GM19324 (cell line): ENCODE data around the gene IL32.

Experiments used
- ATAC-seq: cut with Tn5 transposase; IDR thresholded peaks from one replicate; pipeline ENCODE4 v1.9.1; 2021; ENCODE audit warnings: mild to moderate bottlenecking, moderate library complexity; ENCODE audit not compliant: unreplicated experiment, low FRiP score

The IL32 gene, protein sequence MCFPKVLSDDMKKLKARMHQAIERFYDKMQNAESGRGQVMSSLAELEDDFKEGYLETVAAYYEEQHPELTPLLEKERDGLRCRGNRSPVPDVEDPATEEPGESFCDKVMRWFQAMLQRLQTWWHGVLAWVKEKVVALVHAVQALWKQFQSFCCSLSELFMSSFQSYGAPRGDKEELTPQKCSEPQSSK

DNA sequence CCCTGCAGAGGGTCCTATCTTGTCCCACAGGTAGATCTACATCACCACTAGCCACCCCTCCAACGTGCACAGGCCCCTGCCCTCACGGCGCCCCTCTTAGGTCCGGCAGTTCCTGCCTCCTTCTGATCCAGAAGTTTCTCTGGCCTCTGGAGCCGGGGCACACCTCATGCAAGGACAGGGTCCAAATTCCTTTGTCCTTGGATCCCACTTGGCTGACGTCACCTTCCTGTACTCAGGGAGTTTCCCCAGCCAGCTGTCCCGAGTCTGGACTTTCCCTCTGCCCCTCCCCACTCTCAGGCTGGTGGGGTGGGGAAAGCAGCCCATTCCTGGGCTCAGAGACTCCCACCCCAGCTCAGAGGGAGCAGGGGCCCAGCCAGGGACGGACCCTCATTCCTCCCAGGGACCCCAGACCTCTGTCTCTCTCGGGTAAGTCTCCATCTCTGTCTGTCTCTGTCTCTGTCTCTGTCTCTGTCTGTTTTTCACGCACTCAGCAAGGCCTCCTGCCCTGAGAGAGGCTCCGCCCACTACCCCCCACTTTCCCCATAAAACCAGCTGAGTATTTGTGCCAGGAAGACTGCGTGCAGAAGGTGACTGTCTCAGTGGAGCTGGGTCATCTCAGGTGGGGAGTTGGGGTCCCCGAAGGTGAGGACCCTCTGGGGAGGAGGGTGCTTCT, at the start of gene IL32:
IL32 (plus strand) TSS at position 572 of the 673 bp plus-strand sequence. CDS start 172 bp downstream, outside the sequence.
- no peak for ATAC-seq

DNA sequence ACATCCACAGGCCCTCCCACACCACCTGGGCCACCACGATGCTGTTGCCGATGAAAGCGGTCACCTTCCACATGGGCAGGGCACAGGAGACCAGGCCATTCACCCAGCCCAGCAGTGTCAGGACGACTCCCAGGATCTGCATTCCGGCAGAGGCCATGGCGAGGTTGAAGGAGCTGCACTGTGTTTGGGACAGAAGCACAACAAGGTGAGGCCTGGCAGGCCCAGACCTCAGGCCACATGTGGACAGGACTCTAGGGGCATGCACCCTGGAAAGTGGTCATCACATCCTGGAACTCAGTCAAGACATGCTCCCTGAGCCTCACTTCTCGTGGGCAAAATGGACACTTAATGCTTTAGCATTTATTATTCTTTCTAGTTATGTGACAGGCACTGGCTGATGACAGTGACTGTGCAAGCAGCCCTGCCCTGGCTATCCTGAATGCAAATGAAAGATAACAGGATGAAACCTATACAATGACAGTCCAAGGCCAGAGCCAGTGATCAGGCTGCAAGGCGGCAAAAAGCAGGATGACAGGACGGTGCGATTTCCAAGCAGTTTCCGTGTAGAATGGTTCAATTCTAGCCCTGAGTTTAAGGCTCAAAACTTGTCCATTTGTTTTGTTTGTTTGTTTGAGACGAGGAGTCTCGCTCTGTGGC, 49.4 kb upstream of the IL32 start:
- ATAC-seq: no peak

DNA sequence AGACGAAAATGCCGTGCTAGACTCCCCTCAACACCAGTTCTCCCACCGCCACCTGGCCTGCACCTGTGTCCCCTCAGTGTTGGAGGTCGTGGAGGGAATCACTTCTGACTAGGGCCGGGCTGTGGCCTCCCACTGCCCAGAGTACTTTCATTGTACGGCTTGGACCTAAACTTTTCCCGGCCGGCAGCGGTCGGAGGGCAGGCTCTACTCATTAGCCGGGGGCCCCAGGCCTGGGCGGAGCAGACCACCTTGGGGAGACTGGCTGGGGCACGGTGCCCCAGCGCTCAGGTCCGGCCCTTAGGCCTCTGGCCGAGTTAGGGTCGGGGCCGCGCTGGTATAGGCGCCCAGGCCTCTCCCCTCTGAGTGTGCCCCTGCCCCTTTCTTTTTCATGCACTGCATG, 48.1 kb upstream of the IL32 start:
- ATAC-seq: no peak

DNA sequence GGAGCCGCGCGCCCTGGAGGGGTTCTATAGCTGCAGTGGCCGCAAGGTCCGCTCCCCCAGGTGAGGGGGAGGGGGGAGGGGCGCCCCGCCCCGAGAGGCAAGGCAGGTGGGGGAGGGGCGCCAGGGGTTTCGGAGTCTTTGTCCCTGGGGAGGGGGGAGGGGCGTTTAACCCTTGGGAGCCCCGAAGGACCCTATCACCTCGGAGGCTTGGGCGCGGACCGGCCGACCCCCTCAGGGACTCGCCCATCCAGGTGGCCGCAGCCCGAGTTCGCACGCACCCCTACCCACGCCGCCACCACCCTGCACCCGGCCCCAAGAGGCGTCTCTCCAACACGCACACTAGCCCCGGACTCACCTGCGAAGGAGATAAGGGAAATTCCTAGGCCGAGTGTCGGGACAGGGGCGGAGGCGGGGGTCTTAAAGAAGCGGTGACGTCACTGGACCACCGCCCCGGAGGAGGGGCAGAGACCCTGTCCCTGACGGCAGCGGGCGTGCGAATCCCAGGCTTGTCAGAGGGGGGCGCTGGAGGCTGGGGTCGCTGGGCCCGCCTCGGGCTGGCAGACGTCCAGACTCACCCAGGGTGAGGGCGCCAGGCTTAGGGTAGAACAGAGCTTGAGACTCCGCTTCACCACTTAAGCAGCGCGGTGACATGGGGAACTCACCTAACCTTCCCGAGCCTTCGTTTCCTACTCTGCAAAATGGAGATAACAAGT, 47.5 kb upstream of the IL32 start, which contains the start of gene CLDN6:
CLDN6 (minus strand) TSS at position 390 of the 713 bp plus-strand sequence. CDS start 2,162 bp downstream, outside the sequence.
- no peak for ATAC-seq

DNA sequence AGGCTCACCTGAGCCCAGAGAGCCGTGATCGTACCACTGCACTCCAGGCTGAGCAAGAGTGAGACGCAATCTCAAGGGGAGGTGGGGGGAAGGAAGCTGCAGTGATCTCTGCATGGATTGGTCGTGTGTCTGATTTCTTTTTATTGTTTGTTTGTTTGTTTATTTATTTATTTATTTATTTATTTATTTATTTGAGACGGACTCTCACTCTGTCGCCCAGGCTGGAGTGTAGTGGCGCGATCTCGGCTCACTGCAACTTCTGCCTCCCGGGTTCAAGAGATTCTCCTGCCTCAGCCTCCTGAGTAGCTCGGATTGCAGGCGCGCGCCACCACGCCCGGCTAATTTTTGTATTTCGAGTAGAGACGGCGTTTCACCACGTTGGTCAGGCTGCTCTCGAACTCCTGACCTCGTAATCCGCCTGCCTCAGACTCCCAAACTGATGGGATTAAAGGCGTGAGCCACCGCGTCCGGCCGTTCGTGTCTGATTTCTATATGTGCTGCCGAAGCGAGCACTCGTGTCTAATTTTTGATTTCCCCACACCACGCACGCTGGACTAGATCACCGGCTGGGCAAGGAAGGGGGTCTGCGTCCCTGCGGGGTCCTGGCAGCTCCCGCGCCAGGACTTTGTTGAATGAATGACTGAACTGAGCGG, 45.7 kb upstream of the IL32 start:
- ATAC-seq: no peak

DNA sequence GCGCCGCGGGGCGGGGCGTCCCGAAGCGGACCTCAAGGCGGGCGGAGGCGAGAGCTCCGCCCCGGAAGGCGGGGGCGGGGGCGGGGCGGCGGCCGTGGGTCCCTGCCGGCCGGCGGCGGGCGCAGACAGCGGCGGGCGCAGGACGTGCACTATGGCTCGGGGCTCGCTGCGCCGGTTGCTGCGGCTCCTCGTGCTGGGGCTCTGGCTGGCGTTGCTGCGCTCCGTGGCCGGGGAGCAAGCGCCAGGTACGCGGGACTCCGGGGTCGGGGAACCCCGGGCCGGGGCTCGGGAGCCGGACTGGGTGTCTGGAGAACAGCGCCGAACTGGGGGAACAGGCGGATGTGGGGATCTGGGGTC, 45.2 kb upstream of the IL32 start, which contains the start of gene TNFRSF12A:
TNFRSF12A (plus strand) TSS at position 122 of the 357 bp plus-strand sequence; CDS start at position 152, 30 bp downstream.
- ATAC-seq: peak; percentile 34

DNA sequence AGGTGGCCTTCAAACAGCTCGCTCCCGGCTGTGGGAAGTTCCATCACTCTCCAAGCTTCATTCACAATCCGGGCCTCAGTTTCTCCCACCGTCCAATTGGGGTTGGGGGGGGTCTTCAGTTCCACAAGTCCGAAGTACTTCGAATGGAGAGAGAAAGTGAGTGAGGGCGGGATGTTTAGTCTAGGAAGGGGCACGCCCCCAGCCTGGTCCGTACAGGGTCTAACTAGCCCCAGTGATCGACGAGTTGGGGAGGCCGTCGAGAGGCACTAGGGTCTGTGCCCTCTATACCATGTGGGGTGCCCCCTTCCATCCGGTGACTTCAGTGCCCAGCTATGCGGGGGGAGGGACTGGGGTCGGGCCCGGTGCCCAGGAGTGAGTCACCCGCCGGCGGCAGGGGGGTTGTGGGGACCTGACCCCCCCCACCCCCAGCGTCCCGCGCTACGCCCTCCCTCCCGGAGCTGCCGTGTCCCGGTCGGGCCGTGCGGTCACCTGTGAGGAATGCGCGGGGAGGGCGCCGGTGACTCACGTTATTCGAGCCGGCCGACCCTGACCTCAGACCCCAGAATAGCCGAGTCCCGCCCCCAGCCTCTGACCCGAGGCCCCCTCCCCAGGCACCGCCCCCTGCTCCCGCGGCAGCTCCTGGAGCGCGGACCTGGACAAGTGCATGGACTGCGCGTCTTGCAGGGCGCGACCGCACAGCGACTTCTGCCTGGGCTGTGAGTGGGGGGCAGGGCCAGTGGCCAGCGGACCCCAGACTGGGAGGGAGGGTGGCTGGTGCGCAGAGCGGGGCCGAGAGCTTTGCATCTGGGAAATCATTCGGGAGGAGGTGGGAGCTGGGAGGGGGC, 44.6 kb upstream of the IL32 start:
- no peak for ATAC-seq

DNA sequence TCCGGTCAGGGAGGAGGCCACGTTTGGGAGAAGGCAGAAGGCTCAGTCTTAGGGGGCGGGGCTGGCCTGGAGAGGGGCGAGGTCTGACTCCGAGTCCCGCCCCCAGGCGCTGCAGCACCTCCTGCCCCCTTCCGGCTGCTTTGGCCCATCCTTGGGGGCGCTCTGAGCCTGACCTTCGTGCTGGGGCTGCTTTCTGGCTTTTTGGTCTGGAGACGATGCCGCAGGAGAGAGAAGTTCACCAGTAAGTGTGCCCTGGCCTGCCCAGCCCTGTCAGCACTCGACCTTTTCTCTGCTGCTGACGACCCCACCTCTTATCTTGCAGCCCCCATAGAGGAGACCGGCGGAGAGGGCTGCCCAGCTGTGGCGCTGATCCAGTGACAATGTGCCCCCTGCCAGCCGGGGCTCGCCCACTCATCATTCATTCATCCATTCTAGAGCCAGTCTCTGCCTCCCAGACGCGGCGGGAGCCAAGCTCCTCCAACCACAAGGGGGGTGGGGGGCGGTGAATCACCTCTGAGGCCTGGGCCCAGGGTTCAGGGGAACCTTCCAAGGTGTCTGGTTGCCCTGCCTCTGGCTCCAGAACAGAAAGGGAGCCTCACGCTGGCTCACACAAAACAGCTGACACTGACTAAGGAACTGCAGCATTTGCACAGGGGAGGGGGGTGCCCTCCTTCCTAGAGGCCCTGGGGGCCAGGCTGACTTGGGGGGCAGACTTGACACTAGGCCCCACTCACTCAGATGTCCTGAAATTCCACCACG, 43.8 kb upstream of the IL32 start:
- ATAC-seq: no peak

DNA sequence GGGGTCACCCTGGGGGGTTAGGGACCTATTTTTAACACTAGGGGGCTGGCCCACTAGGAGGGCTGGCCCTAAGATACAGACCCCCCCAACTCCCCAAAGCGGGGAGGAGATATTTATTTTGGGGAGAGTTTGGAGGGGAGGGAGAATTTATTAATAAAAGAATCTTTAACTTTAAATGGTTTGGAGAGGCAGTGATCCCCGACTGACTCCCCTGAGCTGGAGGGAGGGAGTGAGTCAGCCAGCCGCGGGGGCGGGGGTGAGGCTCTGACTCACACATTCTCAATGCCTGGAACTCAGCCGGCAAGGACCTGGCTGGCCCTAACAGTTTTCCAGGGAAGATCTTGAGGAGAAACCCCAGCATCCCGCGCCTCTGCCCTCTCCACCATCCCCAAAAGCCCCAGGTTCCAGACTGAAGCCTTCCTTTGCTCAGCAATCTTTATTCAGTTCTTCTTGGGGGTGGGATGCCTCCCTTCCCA, 43.2 kb upstream of the IL32 start:
- ATAC-seq: no peak

DNA sequence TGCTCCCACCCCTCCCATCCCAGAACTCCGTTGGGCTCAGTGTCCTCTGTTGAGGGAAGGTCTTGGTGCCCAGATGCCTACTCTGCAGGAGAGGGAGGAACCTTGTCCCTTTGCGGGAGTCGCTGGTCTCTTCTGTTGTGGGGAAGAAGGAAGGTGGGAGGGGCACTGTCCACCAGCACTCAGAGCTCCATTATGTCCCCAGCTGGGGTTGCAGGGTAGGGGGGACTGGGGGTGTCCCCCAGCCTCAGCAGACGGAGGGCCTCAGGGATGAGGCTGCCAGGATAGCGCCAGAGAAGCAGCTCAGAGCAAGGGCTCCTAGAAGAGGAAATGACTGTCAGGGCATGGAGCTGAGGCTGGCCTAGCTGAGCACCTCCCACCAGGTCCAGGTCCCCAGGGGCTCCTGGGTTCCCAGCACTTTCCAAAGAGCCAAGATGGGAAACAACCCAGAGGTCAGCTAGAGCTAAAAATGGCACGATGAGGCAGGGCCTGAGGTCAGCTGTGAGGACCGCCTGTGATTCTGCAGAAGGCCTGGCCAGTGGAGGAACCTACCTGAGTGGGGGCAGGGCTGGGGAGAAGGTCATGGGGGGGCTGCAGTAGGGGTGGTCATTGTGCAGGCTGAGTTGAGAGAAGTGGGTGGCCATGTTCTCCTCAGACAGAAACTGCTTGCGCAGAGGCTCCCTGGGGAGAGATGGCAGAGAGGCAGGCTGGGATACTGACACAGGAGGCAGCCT, 42.6 kb upstream of the IL32 start:
- no peak for ATAC-seq

DNA sequence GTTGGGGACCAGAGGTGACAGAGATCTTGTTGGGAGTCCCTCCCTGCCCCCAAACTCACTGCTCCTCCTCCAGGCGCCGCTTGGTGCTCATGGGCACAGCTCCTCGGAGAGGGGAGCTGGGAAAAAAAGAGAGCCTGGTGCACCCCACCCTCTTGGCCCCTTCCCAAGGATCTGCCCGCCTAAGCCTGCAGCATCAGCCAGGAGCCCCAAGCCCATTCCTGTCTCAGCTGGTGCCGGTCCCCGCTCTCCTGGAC, 42.1 kb upstream of the IL32 start:
- ATAC-seq: no peak

DNA sequence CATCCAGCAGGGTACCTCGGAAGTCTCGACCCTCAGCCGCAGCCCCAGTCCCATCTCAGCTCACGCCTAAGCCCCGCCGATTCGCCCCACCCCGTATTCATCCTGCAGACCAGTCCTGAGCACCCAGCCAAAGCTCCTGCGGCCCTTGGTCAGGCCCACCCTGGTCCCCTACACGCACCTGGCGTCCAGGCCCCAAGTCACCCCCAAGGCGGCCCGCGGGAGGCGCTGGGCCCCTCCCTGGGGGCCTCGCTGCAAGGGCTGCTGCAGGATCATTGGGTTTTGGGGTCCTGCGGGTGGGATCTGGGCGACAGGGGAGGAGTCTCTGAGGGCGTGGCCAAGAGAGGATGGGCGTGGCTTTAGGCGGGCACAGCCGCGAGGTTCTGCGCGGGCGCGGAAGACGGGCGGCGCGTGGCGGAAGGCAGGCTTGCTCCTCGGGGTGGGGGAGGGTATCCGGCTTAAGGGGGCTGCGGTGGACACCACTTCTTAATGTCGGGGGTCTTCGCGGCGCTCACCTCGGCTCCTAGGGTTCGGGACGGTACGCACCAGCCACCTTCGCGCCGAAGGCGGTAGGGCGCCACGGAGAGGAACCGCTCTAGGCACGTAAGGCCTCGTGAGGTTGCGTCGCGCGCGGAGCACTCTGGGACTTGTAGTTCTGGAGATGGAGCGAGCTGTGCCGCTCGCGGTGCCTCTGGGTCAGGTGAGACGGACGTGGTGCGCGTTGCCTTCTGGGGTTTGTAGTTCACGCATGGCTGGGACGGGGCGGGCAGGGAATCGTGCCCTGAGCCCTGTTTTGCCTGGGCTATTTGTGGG, 41.6 kb upstream of the IL32 start, which contains the start of the genes HCFC1R1 and THOC6:
HCFC1R1 (minus strand) TSS at position 274 of the 810 bp plus-strand sequence; CDS start at position 273, 1 bp downstream.
THOC6 (plus strand) TSS at position 367 of the 810 bp plus-strand sequence; CDS start at position 659, 292 bp downstream.
- peak; percentile 71 for ATAC-seq

DNA sequence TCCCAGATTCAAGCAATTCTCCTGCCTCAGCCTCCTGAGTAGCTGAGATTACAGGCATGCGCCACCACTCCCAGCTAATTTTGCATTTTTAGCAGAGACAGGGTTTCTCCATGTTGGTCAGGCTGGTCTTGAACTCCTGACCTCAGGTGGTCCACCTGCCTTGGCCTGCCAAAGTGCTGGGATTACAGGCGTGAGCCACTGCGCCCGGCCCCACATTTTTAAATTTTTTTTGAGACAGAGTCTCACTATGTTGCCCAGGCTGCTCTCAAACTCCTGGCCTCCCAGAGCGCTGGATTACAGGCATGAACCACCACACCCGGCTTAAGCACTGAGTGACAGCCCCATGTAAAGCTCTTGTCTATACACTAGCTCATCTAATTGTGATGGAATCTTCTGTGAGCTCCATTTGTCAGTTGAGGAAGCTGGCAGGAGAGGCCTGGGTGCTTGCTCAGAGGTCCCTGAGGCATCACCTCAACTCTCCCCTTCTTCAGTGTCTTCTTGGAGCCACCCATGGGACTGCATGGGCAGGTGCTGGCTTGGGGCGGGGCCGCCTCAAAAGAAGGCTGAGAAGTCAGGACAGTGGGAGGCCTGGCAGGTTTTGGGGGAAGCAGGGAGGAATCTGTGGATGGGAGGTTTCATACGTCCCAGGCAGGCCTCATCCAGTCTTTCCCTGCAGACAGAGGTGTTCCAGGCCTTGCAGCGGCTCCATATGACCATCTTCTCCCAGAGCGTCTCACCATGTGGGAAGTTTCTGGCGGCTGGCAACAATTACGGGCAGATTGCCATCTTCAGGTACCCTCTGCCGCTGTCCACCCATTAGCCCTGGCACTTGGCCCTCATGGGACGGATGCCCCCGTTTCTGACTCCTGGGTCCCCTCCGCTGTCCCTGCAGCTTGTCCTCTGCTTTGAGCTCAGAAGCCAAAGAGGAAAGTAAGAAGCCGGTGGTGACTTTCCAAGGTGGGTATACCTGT, 40.1 kb upstream of the IL32 start:
- no peak for ATAC-seq

DNA sequence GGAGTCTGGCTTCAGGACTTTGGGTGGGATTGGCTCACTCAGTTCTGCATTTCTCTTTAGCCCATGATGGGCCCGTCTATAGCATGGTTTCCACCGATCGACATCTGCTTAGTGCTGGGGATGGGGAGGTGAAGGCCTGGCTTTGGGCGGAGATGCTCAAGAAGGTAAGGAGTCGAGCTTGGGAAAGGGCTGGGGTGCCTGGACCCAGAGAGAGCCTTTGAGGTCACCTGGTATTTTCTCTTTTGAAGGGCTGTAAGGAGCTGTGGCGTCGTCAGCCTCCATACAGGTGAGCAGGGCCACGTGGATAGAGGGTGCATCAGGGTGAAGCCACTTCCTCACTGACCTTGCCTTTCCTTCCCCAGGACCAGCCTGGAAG, 39.4 kb upstream of the IL32 start:
- no peak for ATAC-seq

DNA sequence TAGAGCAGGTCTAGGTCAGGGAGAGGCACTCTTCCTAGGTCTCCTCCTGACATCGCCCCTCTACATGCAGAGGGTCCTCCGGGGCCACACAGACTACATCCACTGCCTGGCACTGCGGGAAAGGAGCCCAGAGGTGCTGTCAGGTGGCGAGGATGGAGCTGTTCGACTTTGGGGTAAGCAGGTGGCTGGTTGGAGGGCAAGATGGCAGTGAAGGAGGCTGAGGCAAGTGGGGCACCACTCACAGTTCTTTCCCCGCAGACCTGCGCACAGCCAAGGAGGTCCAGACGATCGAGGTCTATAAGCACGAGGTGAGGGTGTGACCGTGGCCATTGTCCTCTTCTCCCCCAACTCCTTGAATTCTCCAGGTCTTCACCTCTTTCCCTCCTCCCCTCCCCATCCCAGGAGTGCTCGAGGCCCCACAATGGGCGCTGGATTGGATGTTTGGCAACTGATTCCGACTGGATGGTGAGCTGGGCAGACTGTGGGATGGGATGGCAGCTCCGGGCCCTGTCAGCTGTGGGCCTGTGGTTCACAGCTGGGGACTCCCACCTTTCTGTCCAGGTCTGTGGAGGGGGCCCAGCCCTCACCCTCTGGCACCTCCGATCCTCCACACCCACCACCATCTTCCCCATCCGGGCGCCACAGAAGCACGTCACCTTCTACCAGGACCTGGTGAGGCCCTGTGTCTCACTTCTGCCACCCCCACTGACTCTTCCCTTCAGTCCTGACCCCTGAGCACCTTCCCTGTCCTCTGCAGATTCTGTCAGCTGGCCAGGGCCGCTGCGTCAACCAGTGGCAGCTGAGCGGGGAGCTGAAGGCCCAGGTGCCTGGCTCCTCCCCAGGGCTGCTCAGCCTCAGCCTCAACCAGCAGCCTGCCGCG, 38.6 kb upstream of the IL32 start:
- ATAC-seq: no peak
